ENCODE data around the gene NAT10.

The NAT10 gene

GRCh38 chr11:34150494-34151151, 45.2 kb downstream of the NAT10 start:
- DNase-seq, result no peak

- DNase-seq, result no peak
Observed at GRCh38 chr11:34151166-34151565, 45.7 kb downstream of the NAT10 start.

- DNase-seq, result no peak
Observed at GRCh38 chr11:34151916-34152845, 46.8 kb downstream of the NAT10 start.

GRCh38 chr11:34154059-34154875, 48.8 kb downstream of the NAT10 start:
- no peak for DNase-seq

- no peak for DNase-seq
Observed at GRCh38 chr11:34155057-34155756, 49.8 kb downstream of the NAT10 start.

- DNase-seq, result no peak
Observed at GRCh38 chr11:34155757-34156062, 50.3 kb downstream of the NAT10 start.

- no peak for DNase-seq
Observed at GRCh38 chr11:34157163-34157562, 51.7 kb downstream of the NAT10 start.

- no peak for DNase-seq
Observed at GRCh38 chr11:34158661-34159060, 53.2 kb downstream of the NAT10 start.

GRCh38 chr11:34160049-34160721, 54.8 kb downstream of the NAT10 start:
- no peak for DNase-seq

GRCh38 chr11:34160791-34161190, 55.4 kb downstream of the NAT10 start:
- DNase-seq, result no peak

GRCh38 chr11:34161361-34161760, 55.9 kb downstream of the NAT10 start:
- DNase-seq, result no peak

GRCh38 chr11:34161812-34162492, 56.5 kb downstream of the NAT10 start:
- DNase-seq, result no peak

GRCh38 chr11:34162493-34162820, 57.0 kb downstream of the NAT10 start:
- DNase-seq, result no peak

- DNase-seq, result no peak
Observed at GRCh38 chr11:34162856-34163255, 57.4 kb downstream of the NAT10 start.

GRCh38 chr11:34165121-34165520, 59.7 kb downstream of the NAT10 start:
- no peak for DNase-seq

- no peak for DNase-seq
Observed at GRCh38 chr11:34165786-34166555, 60.5 kb downstream of the NAT10 start.

- no peak for DNase-seq
Observed at GRCh38 chr11:34166806-34167740, 61.6 kb downstream of the NAT10 start.

- no peak for DNase-seq
Observed at GRCh38 chr11:34167961-34168360, 62.5 kb downstream of the NAT10 start.

- DNase-seq, result no peak
Observed at GRCh38 chr11:34168642-34169420, 63.4 kb downstream of the NAT10 start.

All from activated T-cell treated with anti-CD3 and anti-CD28 coated beads, Interleukin-2, amount 50 U/mL, for 1 hour (primary cell).